ENCODE results near the gene CMTM1. TPM values are rescaled to one million over a fixed set of nuclear protein-coding genes. Genes with fewer than 3 reads are reported as not detected.

The CMTM1 gene
- total and polyA plus RNA-seq, 2 experiments from 2014 or later, result 1.4 to 1.9 TPM

DNA sequence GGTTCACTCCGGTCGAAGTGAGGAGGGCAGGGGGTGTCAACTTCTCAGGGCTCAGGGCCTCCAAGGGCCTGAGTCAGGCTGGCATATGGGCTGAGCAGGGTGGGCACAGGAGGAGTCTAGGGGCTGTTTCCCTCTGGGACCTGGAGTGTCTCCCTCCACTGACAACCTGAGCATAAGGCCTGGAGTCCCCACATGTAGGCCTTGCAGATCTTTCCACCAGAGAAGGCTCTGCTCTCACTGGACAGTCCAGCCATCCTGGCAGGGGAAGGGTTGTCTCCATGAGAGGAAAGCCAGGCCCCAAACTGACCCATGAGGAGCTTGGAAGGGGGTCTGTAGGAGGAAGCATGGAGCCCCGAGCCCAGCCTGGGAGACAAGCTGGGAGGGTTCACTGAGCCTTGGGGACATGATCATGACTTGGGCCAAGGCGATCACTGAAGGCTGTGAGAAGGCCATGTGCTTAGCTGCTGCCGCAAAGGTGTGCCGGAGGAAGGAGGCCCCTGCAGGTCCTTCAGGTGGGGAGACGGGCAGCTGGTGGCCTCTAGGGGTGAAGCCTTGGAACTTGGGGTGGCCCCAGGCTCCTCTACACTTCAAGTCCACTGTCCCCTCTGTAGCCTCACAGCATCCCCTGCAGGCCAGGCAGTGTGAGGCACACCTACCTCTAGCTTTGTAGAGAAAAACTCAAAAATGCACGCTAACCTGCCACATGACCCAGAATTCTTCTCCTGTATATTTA, 22.9 kb downstream of the CMTM1 start:
- H3K79me2 ChIP-seq (replicated peaks; ENCODE audit: insufficient read depth), result no peaks in the 10 kb centered on the region
- Mint-ChIP-seq H3K4me3 (no peak overlapping the region), H3K36me3 (ENCODE audit: low read depth) (no peaks in the 10 kb centered on the region), H3K27ac (no peak overlapping the region), H3K4me1 (peaks cover 26% of the 10 kb centered on the region), H3K27me3 (ENCODE audit: insufficient read depth, low read depth, poor library complexity) (peaks cover 10% of the 10 kb centered on the region), H3K9me3 (no peaks in the 10 kb centered on the region)
- DNase-seq (ENCODE audit: low spot score), result peak; percentile 92
- peaks cover 3% of the 10 kb centered on the region; the same call in 1 of the 2 replicates for H3K4me1 ChIP-seq (ENCODE audit: insufficient read depth)
- H3K9me2 ChIP-seq (ENCODE audit: insufficient read depth), result no peaks in the 10 kb centered on the region
- no peak overlapping the region for H3K27ac ChIP-seq (ENCODE audit: low read depth)
- H4K20me1 ChIP-seq (replicated peaks; ENCODE audit: insufficient read depth), result no peaks in the 10 kb centered on the region
- no peaks in the 10 kb centered on the region for H3K27me3 ChIP-seq (ENCODE audit: insufficient read depth)
- H2AFZ ChIP-seq, result no peak overlapping the region
- H3K4me2 ChIP-seq, result no peak overlapping the region
- H3K36me3 ChIP-seq (ENCODE audit: insufficient read depth), result no peaks in the 10 kb centered on the region
- H3K4me3 ChIP-seq, result no peak overlapping the region
- TF ChIP-seq, protein P1, sequence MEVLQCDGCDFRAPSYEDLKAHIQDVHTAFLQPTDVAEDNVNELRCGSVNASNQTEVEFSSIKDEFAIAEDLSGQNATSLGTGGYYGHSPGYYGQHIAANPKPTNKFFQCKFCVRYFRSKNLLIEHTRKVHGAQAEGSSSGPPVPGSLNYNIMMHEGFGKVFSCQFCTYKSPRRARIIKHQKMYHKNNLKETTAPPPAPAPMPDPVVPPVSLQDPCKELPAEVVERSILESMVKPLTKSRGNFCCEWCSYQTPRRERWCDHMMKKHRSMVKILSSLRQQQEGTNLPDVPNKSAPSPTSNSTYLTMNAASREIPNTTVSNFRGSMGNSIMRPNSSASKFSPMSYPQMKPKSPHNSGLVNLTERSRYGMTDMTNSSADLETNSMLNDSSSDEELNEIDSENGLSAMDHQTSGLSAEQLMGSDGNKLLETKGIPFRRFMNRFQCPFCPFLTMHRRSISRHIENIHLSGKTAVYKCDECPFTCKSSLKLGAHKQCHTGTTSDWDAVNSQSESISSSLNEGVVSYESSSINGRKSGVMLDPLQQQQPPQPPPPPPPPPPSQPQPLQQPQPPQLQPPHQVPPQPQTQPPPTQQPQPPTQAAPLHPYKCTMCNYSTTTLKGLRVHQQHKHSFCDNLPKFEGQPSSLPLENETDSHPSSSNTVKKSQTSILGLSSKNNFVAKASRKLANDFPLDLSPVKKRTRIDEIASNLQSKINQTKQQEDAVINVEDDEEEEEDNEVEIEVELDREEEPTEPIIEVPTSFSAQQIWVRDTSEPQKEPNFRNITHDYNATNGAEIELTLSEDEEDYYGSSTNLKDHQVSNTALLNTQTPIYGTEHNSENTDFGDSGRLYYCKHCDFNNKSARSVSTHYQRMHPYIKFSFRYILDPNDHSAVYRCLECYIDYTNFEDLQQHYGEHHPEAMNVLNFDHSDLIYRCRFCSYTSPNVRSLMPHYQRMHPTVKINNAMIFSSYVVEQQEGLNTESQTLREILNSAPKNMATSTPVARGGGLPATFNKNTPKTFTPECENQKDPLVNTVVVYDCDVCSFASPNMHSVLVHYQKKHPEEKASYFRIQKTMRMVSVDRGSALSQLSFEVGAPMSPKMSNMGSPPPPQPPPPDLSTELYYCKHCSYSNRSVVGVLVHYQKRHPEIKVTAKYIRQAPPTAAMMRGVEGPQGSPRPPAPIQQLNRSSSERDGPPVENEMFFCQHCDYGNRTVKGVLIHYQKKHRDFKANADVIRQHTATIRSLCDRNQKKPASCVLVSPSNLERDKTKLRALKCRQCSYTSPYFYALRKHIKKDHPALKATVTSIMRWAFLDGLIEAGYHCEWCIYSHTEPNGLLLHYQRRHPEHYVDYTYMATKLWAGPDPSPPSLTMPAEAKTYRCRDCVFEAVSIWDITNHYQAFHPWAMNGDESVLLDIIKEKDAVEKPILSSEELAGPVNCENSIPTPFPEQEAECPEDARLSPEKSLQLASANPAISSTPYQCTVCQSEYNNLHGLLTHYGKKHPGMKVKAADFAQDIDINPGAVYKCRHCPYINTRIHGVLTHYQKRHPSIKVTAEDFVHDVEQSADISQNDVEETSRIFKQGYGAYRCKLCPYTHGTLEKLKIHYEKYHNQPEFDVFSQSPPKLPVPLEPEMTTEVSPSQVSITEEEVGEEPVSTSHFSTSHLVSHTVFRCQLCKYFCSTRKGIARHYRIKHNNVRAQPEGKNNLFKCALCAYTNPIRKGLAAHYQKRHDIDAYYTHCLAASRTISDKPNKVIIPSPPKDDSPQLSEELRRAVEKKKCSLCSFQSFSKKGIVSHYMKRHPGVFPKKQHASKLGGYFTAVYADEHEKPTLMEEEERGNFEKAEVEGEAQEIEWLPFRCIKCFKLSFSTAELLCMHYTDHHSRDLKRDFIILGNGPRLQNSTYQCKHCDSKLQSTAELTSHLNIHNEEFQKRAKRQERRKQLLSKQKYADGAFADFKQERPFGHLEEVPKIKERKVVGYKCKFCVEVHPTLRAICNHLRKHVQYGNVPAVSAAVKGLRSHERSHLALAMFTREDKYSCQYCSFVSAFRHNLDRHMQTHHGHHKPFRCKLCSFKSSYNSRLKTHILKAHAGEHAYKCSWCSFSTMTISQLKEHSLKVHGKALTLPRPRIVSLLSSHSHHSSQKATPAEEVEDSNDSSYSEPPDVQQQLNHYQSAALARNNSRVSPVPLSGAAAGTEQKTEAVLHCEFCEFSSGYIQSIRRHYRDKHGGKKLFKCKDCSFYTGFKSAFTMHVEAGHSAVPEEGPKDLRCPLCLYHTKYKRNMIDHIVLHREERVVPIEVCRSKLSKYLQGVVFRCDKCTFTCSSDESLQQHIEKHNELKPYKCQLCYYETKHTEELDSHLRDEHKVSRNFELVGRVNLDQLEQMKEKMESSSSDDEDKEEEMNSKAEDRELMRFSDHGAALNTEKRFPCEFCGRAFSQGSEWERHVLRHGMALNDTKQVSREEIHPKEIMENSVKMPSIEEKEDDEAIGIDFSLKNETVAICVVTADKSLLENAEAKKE (CRISPR knock-in tag; IDR thresholded peaks at IDR 0.05), result peak; percentile 91
- TF ChIP-seq, protein P2, sequence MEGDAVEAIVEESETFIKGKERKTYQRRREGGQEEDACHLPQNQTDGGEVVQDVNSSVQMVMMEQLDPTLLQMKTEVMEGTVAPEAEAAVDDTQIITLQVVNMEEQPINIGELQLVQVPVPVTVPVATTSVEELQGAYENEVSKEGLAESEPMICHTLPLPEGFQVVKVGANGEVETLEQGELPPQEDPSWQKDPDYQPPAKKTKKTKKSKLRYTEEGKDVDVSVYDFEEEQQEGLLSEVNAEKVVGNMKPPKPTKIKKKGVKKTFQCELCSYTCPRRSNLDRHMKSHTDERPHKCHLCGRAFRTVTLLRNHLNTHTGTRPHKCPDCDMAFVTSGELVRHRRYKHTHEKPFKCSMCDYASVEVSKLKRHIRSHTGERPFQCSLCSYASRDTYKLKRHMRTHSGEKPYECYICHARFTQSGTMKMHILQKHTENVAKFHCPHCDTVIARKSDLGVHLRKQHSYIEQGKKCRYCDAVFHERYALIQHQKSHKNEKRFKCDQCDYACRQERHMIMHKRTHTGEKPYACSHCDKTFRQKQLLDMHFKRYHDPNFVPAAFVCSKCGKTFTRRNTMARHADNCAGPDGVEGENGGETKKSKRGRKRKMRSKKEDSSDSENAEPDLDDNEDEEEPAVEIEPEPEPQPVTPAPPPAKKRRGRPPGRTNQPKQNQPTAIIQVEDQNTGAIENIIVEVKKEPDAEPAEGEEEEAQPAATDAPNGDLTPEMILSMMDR (conservative IDR thresholded peaks at IDR 0.05; ENCODE audit: low read depth in 2 of 2), result peak; percentile 85 to 98
- TF ChIP-seq, protein P3, sequence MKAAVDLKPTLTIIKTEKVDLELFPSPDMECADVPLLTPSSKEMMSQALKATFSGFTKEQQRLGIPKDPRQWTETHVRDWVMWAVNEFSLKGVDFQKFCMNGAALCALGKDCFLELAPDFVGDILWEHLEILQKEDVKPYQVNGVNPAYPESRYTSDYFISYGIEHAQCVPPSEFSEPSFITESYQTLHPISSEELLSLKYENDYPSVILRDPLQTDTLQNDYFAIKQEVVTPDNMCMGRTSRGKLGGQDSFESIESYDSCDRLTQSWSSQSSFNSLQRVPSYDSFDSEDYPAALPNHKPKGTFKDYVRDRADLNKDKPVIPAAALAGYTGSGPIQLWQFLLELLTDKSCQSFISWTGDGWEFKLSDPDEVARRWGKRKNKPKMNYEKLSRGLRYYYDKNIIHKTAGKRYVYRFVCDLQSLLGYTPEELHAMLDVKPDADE (IDR thresholded peaks at IDR 0.05), result no peak
- TF ChIP-seq CREB1 (CRISPR knock-in tag; IDR thresholded peaks at IDR 0.05; ENCODE audit: low read depth), result 0 out of 2 replicates have a peak, but pooled peaks have one; percentile 25
- H3F3A ChIP-seq (replicated peaks; ENCODE audit: low read depth), result no peaks in the 10 kb centered on the region
- ATAC-seq, result peak; percentile 99
